IMR-90 (cell line): ENCODE results near the gene FOXK1.

Source experiments
- BHLHE40 ChIP-seq: fragments of 150-350 bp; IDR thresholded peaks from 2 replicates; pipeline ENCODE4 v1.6.1; 2016; ENCODE audit warnings: mild to moderate bottlenecking, low read depth, low read length
- CEBPB ChIP-seq: IDR thresholded peaks from 2 replicates; pipeline ENCODE4 v1.6.1; 2012; ENCODE audit warnings: low read depth, low read length, improper control_type of control experiment
- CHD1 ChIP-seq: IDR thresholded peaks from 2 replicates; pipeline ENCODE4 v1.6.1; 2012; ENCODE audit warnings: low read depth, low read length, improper control_type of control experiment
- CTCF ChIP-seq: conservative IDR thresholded peaks from 2 replicates; pipeline ENCODE4 v1.5.1; 2012; ENCODE audit warnings: mild to moderate bottlenecking, low read depth, low read length, improper control_type of control experiment
- FOS ChIP-seq: fragments of 150-350 bp; IDR thresholded peaks from 2 replicates; pipeline ENCODE4 v1.6.1; 2016; ENCODE audit warnings: low read depth, low read length
- MAFK ChIP-seq: IDR thresholded peaks from 2 replicates; pipeline ENCODE4 v1.6.1; 2012; ENCODE audit warnings: low read depth, low read length, improper control_type of control experiment
- MAZ ChIP-seq: IDR thresholded peaks from 2 replicates; pipeline ENCODE4 v1.6.1; 2012; ENCODE audit warnings: low read depth, mild to moderate bottlenecking, low read length, improper control_type of control experiment, moderate library complexity, borderline replicate concordance
- MXI1 ChIP-seq: IDR thresholded peaks from 2 replicates; pipeline ENCODE4 v1.6.1; 2012; ENCODE audit warnings: low read depth, mild to moderate bottlenecking, low read length, moderate library complexity, borderline replicate concordance
- NFE2L2 ChIP-seq: fragments of 150-350 bp; IDR thresholded peaks from 2 replicates; pipeline ENCODE4 v1.6.1; 2016; ENCODE audit warnings: low read depth, mild to moderate bottlenecking, low read length
- POLR2A ChIP-seq: IDR thresholded peaks from 2 replicates; pipeline ENCODE4 v1.6.1; 2012; ENCODE audit warnings: mild to moderate bottlenecking, low read depth, low read length
- RAD21 ChIP-seq: IDR thresholded peaks from 2 replicates; pipeline ENCODE4 v1.6.1; 2012; ENCODE audit warnings: low read length, improper control_type of control experiment
- RCOR1 ChIP-seq: IDR thresholded peaks from 2 replicates; pipeline ENCODE4 v1.6.1; 2012; ENCODE audit warnings: mild to moderate bottlenecking, low read length, improper control_type of control experiment; ENCODE audit not compliant: insufficient replicate concordance
- RFX5 ChIP-seq: IDR thresholded peaks from 2 replicates; pipeline ENCODE4 v1.8.0; 2012; ENCODE audit warnings: low read depth, mild to moderate bottlenecking, low read length, moderate library complexity
- SMC3 ChIP-seq: fragments of 150-350 bp; IDR thresholded peaks from 2 replicates; pipeline ENCODE4 v1.6.1; 2016; ENCODE audit warnings: low read depth, mild to moderate bottlenecking, antibody characterized with exemption, low read length, moderate library complexity

GRCh38 chr7:4709187-4709586, 27.1 kb downstream of the FOXK1 start:
- TF ChIP-seq CTCF (no peak), POLR2A (no peak), NFE2L2 (no peak), CHD1 (no peak), BHLHE40 (no peak), RAD21 (no peak), CEBPB (no peak), SMC3 (no peak), MAZ (no peak), MAFK (no peak), RFX5 (no peak), MXI1 (no peak), RCOR1 (no peak), FOS (no peak)
